ENCODE measurements around the gene FGF14. TPM values are rescaled to one million over a fixed set of nuclear protein-coding genes. Genes with fewer than 3 reads are reported as not detected.

The FGF14 gene
- total and polyA plus RNA-seq, 2 donors (not counting 1 experiment from before 2014, with no cell fraction given), result under 0.01 TPM; not detected in 1

- H3K9me3 Mint-ChIP-seq (ENCODE audit: insufficient read depth), result no peaks in the 10 kb centered on the region
- no CpG with 5 or more reads among the region's 1 CpG for WGBS (ENCODE audit: insufficient coverage)
- POLR2A ChIA-PET, result no interaction called here
- Histone ChIP-seq H3K4me3 (ENCODE audit: control extremely low read depth in 1 of 5, extremely low read depth in 1 of 5, insufficient read depth in 1 of 5, low read depth in 2 of 5, low read length in 4 of 5) (no peak overlapping the region), H3K36me3 (replicated peaks in 1 of 2; ENCODE audit: control extremely low read depth in 1 of 2, control insufficient read depth in 1 of 2, extremely low read depth in 1 of 2, insufficient read depth in 2 of 2, low read length in 1 of 2) (no peaks in the 10 kb centered on the region), H4K20me1 (ENCODE audit: control insufficient read depth, insufficient read depth, low read length, poor library complexity, severe bottlenecking) (no peaks in the 10 kb centered on the region), H3K79me2 (ENCODE audit: control insufficient read depth, insufficient read depth, low read length) (no peaks in the 10 kb centered on the region), H3K27me3 (replicated peaks in 1 of 4; ENCODE audit: control extremely low read depth in 1 of 4, control insufficient read depth in 3 of 4, insufficient read depth in 4 of 4, low read length in 3 of 4) (no peaks in the 10 kb centered on the region), H3K9ac (ENCODE audit: low read length) (no peak overlapping the region), H3K4me2 (replicated peaks; ENCODE audit: low read depth, low read length, poor library complexity, severe bottlenecking) (no peak overlapping the region), H2AFZ (ENCODE audit: insufficient read depth, low read depth, low read length, poor library complexity, severe bottlenecking) (no peak overlapping the region), H3K9me3 (ENCODE audit: control extremely low read depth in 1 of 3, control insufficient read depth in 2 of 3, insufficient read depth in 1 of 3, low read length in 2 of 3) (no peaks in the 10 kb centered on the region), H3K4me1 (ENCODE audit: control insufficient read depth in 2 of 2, insufficient read depth in 2 of 2, low read length in 2 of 2) (no peaks in the 10 kb centered on the region), H3K27ac (ENCODE audit: low read length in 2 of 2) (no peak overlapping the region)
- DNase-seq (no peak), ATAC-seq (ENCODE audit: low read depth) (no peak)
- H3K4me3 Mint-ChIP-seq, result no peak overlapping the region
- no peaks in the 10 kb centered on the region for H3K27me3 Mint-ChIP-seq
- intact Hi-C loops (cut with micrococcal nuclease), result no loop called here
- TF ChIP-seq CTCF (IDR thresholded peaks at IDR 0.05) (no peak), EZH2 (IDR thresholded peaks at IDR 0.05; ENCODE audit: borderline replicate concordance, insufficient read depth, low read depth, low read length, poor library complexity, severe bottlenecking) (no peak)
- CTCF ChIA-PET, result no interaction called here
- H3K4me1 Mint-ChIP-seq, result no peaks in the 10 kb centered on the region
- H3K27ac Mint-ChIP-seq, result no peak overlapping the region
These were observed 274.7 kb downstream of the FGF14 start for GRCh38 chr13:102127153-102127552.

- no peak overlapping the region for H3K4me3 Mint-ChIP-seq
- WGBS (ENCODE audit: insufficient coverage), result 82% methylated on average over 2 of the region's 4 CpGs
These were observed 279.7 kb downstream of the FGF14 start for GRCh38 chr13:102122147-102122546.

More at GRCh38 chr13:102122147-102122546, 279.7 kb downstream of the FGF14 start:
- no peak overlapping the region for H3K27ac ChIP-seq (ENCODE audit: low read length in 2 of 2)
- intact Hi-C loops (cut with micrococcal nuclease), result no loop called here
- H4K20me1 ChIP-seq (ENCODE audit: control insufficient read depth, insufficient read depth, low read length, poor library complexity, severe bottlenecking), result no peaks in the 10 kb centered on the region
- no peaks in the 10 kb centered on the region for H3K9me3 ChIP-seq (ENCODE audit: control extremely low read depth in 1 of 3, control insufficient read depth in 2 of 3, insufficient read depth in 1 of 3, low read length in 2 of 3)
- ChIA-PET POLR2A (no interaction called here), CTCF (interaction anchor here (0.5 to 0.8 kb wide), 2 partner anchors 11 to 15 kb away, joined by 3 to 4 read pairs; no protein-coding TSS in a partner anchor)
- Mint-ChIP-seq H3K4me1 (no peaks in the 10 kb centered on the region), H3K27ac (no peak overlapping the region), H3K27me3 (no peaks in the 10 kb centered on the region), H3K9me3 (ENCODE audit: insufficient read depth) (no peaks in the 10 kb centered on the region)
- TF ChIP-seq CTCF (IDR thresholded peaks at IDR 0.05) (no peak), EZH2 (IDR thresholded peaks at IDR 0.05; ENCODE audit: borderline replicate concordance, insufficient read depth, low read depth, low read length, poor library complexity, severe bottlenecking) (no peak)
- no peak overlapping the region for H3K9ac ChIP-seq (ENCODE audit: low read length)
- no peaks in the 10 kb centered on the region for H3K4me1 ChIP-seq (ENCODE audit: control insufficient read depth in 2 of 2, insufficient read depth in 2 of 2, low read length in 2 of 2)
- H3K4me2 ChIP-seq (replicated peaks; ENCODE audit: low read depth, low read length, poor library complexity, severe bottlenecking), result no peak overlapping the region
- no peaks in the 10 kb centered on the region for H3K36me3 ChIP-seq (replicated peaks in 1 of 2; ENCODE audit: control extremely low read depth in 1 of 2, control insufficient read depth in 1 of 2, extremely low read depth in 1 of 2, insufficient read depth in 2 of 2, low read length in 1 of 2)
- H3K79me2 ChIP-seq (ENCODE audit: control insufficient read depth, insufficient read depth, low read length), result no peaks in the 10 kb centered on the region
- H3K4me3 ChIP-seq (ENCODE audit: control extremely low read depth in 1 of 5, extremely low read depth in 1 of 5, insufficient read depth in 1 of 5, low read depth in 2 of 5, low read length in 4 of 5), result no peak overlapping the region
- DNase-seq (no peak), ATAC-seq (ENCODE audit: low read depth) (no peak)
- H2AFZ ChIP-seq (ENCODE audit: insufficient read depth, low read depth, low read length, poor library complexity, severe bottlenecking), result no peak overlapping the region
- H3K27me3 ChIP-seq (replicated peaks in 1 of 4; ENCODE audit: control extremely low read depth in 1 of 4, control insufficient read depth in 3 of 4, insufficient read depth in 4 of 4, low read length in 3 of 4), result no peaks in the 10 kb centered on the region

Measured in B cell (primary cell).